GM06990 (cell line): ENCODE measurements around the gene MIF4GD.

Experiments
- DNase-seq: peaks from one replicate; pipeline ENCODE4 v3.0.0-alpha.2; 2011; ENCODE audit not compliant: insufficient read length; ENCODE audit errors: extremely low read depth
- H3K27me3 ChIP-seq: replicated peaks from 2 replicates; pipeline ENCODE4 v1.6.0; 2011; ENCODE audit warnings: low read length; ENCODE audit not compliant: control insufficient read depth, insufficient read depth
- H3K36me3 ChIP-seq: 2 replicates; pipeline ENCODE4 v1.5.1; 2011; ENCODE audit warnings: low read length; ENCODE audit not compliant: control insufficient read depth, insufficient read depth
- H3K4me3 ChIP-seq: replicated peaks from 2 replicates; pipeline ENCODE4 v1.5.1; 2011; ENCODE audit warnings: low read depth, mild to moderate bottlenecking, control low read depth, low read length
- CTCF ChIP-seq: IDR thresholded peaks from 2 replicates; pipeline ENCODE4 v1.5.1; 2011; ENCODE audit warnings: low read length, control low read depth, mild to moderate bottlenecking, inconsistent platforms; ENCODE audit not compliant: insufficient read depth, poor library complexity, severe bottlenecking

MIF4GD gene

GRCh38 chr17:75252039-75252816 is 18.8 kb downstream of the MIF4GD start:
- no peak overlapping the region for H3K4me3 ChIP-seq
- TF ChIP-seq CTCF: no peak
- no peaks in the 10 kb centered on the region; the same call in 1 of the 2 replicates for H3K36me3 ChIP-seq
- no peak for DNase-seq
- no peaks in the 10 kb centered on the region for H3K27me3 ChIP-seq

- DNase-seq: peak; percentile 78
- Histone ChIP-seq H3K36me3 (peaks cover 8% of the 10 kb centered on the region), H3K27me3 (no peaks in the 10 kb centered on the region), H3K4me3 (peak overlapping the region; percentile 48)
- no peak for TF ChIP-seq CTCF
These were observed 21.0 kb downstream of the MIF4GD start for GRCh38 chr17:75250009-75250471.

- no peak for TF ChIP-seq CTCF
- DNase-seq: no peak
- Histone ChIP-seq H3K4me3 (peak overlapping the region; percentile 43), H3K36me3 (peaks cover 8% of the 10 kb centered on the region), H3K27me3 (no peaks in the 10 kb centered on the region)
These were observed 21.5 kb downstream of the MIF4GD start for GRCh38 chr17:75249564-75249963.

GRCh38 chr17:75246404-75246803 is 24.6 kb downstream of the MIF4GD start:
- H3K4me3 ChIP-seq: no peak overlapping the region
- no peaks in the 10 kb centered on the region for H3K27me3 ChIP-seq
- TF ChIP-seq CTCF: no peak
- peaks cover 20% of the 10 kb centered on the region for H3K36me3 ChIP-seq
- no peak for DNase-seq

- H3K27me3 ChIP-seq: no peaks in the 10 kb centered on the region
- no peak for TF ChIP-seq CTCF
- peaks cover 32% of the 10 kb centered on the region for H3K36me3 ChIP-seq
- no peak overlapping the region for H3K4me3 ChIP-seq
- no peak for DNase-seq
These were observed 26.0 kb downstream of the MIF4GD start for GRCh38 chr17:75245011-75245410.
